IMR-90 (cell line): ENCODE data around the gene PREP.

Source experiments
- CHD1 ChIP-seq: IDR thresholded peaks from 2 replicates; pipeline ENCODE4 v1.6.1; 2012; ENCODE audit warnings: low read depth, low read length, improper control_type of control experiment
- CTCF ChIP-seq: conservative IDR thresholded peaks from 2 replicates; pipeline ENCODE4 v1.5.1; 2012; ENCODE audit warnings: mild to moderate bottlenecking, low read depth, low read length, improper control_type of control experiment
- FOS ChIP-seq: fragments of 150-350 bp; IDR thresholded peaks from 2 replicates; pipeline ENCODE4 v1.6.1; 2016; ENCODE audit warnings: low read depth, low read length
- MAFK ChIP-seq: IDR thresholded peaks from 2 replicates; pipeline ENCODE4 v1.6.1; 2012; ENCODE audit warnings: low read depth, low read length, improper control_type of control experiment
- NFE2L2 ChIP-seq: fragments of 150-350 bp; IDR thresholded peaks from 2 replicates; pipeline ENCODE4 v1.6.1; 2016; ENCODE audit warnings: low read depth, mild to moderate bottlenecking, low read length
- POLR2A ChIP-seq: IDR thresholded peaks from 2 replicates; pipeline ENCODE4 v1.6.1; 2012; ENCODE audit warnings: mild to moderate bottlenecking, low read depth, low read length
- RAD21 ChIP-seq: IDR thresholded peaks from 2 replicates; pipeline ENCODE4 v1.6.1; 2012; ENCODE audit warnings: low read length, improper control_type of control experiment

GRCh38 chr6:105294129-105294528 is 108.8 kb downstream of the PREP start:
- TF ChIP-seq CTCF (no peak), FOS (no peak), MAFK (no peak), NFE2L2 (no peak), POLR2A (no peak), RAD21 (no peak), CHD1 (no peak)
